DND-41 (cell line): ENCODE results near the gene KHDC4.

Experiments used
- ATAC-seq: fragments of 200-7000 bp; cut with Tn5 transposase; 3 replicates; pipeline ENCODE4 v1.9.1; 2021; ENCODE audit warnings: low read depth; ENCODE audit not compliant: insufficient read depth
- DNase-seq: peaks from one replicate; pipeline ENCODE4 v3.0.0-alpha.2; 2020
- H2AFZ ChIP-seq: 2 replicates; pipeline ENCODE4 v1.6.0; 2012; ENCODE audit warnings: low read depth, low read length
- H3K27ac ChIP-seq: 2 replicates; pipeline ENCODE4 v1.5.1; 2012; ENCODE audit warnings: low read length, inconsistent platforms
- H3K27me3 ChIP-seq: fragments of 200-600 bp; sonication (generic); 2 replicates; pipeline ENCODE4 v1.6.0; 2012; ENCODE audit warnings: low read length, mild to moderate bottlenecking, inconsistent platforms; ENCODE audit not compliant: insufficient read depth, poor library complexity
- H3K36me3 ChIP-seq: 2 replicates; pipeline ENCODE4 v1.5.1; 2012; ENCODE audit warnings: low read length, inconsistent platforms; ENCODE audit not compliant: insufficient read depth
- H3K4me1 ChIP-seq: 2 replicates; pipeline ENCODE4 v1.5.1; 2012; ENCODE audit warnings: mild to moderate bottlenecking, low read length; ENCODE audit not compliant: insufficient read depth
- H3K4me2 ChIP-seq: 2 replicates; pipeline ENCODE4 v1.6.0; 2012; ENCODE audit warnings: mild to moderate bottlenecking, moderate library complexity, low read length, inconsistent platforms; ENCODE audit not compliant: insufficient read depth
- H3K4me3 ChIP-seq, 2 experiments: fragments of 200-600 bp in 1 of 2; shearing (Covaris generic) in 1 of 2; 2 replicates each; pipeline ENCODE4 v1.5.1; 2012 to 2016; ENCODE audit warnings: inconsistent platforms in 2 of 2, low read length in 2 of 2, mild to moderate bottlenecking in 2 of 2, low read depth in 1 of 2, moderate library complexity in 1 of 2
- H3K79me2 ChIP-seq: 2 replicates; pipeline ENCODE4 v1.6.0; 2012; ENCODE audit warnings: low read length, inconsistent platforms; ENCODE audit not compliant: insufficient read depth
- H3K9ac ChIP-seq: 2 replicates; pipeline ENCODE4 v1.6.0; 2012; ENCODE audit warnings: low read depth, mild to moderate bottlenecking, inconsistent platforms, low read length, moderate library complexity
- H3K9me3 ChIP-seq: 2 replicates; pipeline ENCODE4 v1.5.1; 2012; ENCODE audit warnings: low read length, moderate library complexity, mild to moderate bottlenecking, inconsistent platforms; ENCODE audit not compliant: insufficient read depth, severe bottlenecking
- H4K20me1 ChIP-seq: 2 replicates; pipeline ENCODE4 v1.6.0; 2012; ENCODE audit warnings: low read length; ENCODE audit not compliant: insufficient read depth
- CTCF ChIP-seq: IDR thresholded peaks from 2 replicates; pipeline ENCODE4 v1.5.1; 2012; ENCODE audit warnings: borderline replicate concordance, low read length, moderate library complexity, mild to moderate bottlenecking; ENCODE audit not compliant: poor library complexity, severe bottlenecking; ENCODE audit errors: extremely low read depth
- EZH2 ChIP-seq: IDR thresholded peaks from 3 replicates; pipeline ENCODE4 v1.6.1; 2012; ENCODE audit warnings: borderline replicate concordance, low read depth, mild to moderate bottlenecking, moderate library complexity, low read length, inconsistent platforms; ENCODE audit not compliant: severe bottlenecking

Gene KHDC4

GRCh38 chr1:155960081-155960745 is 26.0 kb upstream of the KHDC4 start:
- H3K4me2 ChIP-seq = no peak overlapping the region
- TF ChIP-seq CTCF (no peak), EZH2 (no peak)
- H4K20me1 ChIP-seq = peaks cover 20% of the 10 kb centered on the region
- no peaks in the 10 kb centered on the region for H3K4me1 ChIP-seq
- H3K9ac ChIP-seq = no peak overlapping the region
- no peaks in the 10 kb centered on the region for H3K9me3 ChIP-seq
- no peaks in the 10 kb centered on the region for H3K27me3 ChIP-seq
- peaks cover 88% of the 10 kb centered on the region for H3K36me3 ChIP-seq
- H2AFZ ChIP-seq = no peak overlapping the region
- ATAC-seq (no peak), DNase-seq (no peak)
- H3K79me2 ChIP-seq = peaks cover 3% of the 10 kb centered on the region; the same call in 1 of the 2 replicates
- H3K27ac ChIP-seq = no peak overlapping the region
- H3K4me3 ChIP-seq = no peak overlapping the region

DNA sequence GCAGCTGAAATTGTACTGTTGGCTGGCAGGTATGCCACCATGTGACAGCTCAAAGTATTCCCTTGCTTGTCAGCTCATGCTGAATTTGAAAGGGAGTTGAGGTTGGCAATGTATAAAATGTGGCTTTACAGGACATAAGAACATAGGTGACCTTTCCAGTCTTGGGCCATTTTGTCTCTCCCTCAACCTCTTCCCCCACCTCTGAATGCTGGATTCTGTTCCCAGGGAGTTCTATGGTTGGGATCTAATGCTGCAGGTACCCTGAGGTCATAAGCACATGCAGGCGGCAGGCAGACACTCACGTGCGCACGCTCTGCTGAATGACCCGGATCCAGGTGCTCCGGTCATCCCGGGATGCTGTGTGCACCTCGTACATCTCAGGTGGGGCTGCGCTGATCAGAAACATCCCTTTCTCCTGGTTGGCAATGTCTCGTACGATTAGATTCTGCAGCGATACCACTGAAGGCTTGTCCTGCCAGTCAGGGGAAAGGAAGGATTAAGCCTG is 23.2 kb upstream of the KHDC4 start:
- no peak overlapping the region for H3K9ac ChIP-seq
- H3K27ac ChIP-seq = no peak overlapping the region
- ATAC-seq (no peak), DNase-seq (no peak)
- no peak overlapping the region for H2AFZ ChIP-seq
- no peaks in the 10 kb centered on the region; the same call in 1 of the 2 replicates for H3K79me2 ChIP-seq
- no peak for TF ChIP-seq CTCF
- TF ChIP-seq EZH2 = no peak
- H3K36me3 ChIP-seq = peaks cover 89% of the 10 kb centered on the region
- H4K20me1 ChIP-seq = peaks cover 14% of the 10 kb centered on the region
- no peak overlapping the region for H3K4me2 ChIP-seq
- H3K4me3 ChIP-seq = no peak overlapping the region
- no peaks in the 10 kb centered on the region for H3K9me3 ChIP-seq
- no peaks in the 10 kb centered on the region for H3K4me1 ChIP-seq
- no peaks in the 10 kb centered on the region for H3K27me3 ChIP-seq

DNA sequence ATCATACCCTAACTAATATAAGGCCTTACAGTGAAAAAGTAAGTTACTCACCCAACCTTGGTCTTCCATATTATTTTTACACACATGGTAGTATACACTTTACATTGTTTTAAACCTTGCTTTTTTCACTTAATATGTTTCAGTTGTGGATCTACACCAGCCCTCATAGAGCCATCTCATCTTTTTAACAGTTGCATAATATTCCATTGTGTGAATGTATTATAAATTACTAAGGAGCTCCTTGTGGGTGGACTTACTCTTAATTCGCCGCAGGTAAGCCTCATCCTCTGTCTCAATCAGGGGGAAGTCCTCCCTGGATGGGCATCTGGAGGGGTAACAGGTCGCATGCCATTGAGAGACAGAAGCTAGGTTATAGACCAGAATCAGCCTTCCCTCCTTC is 20.4 kb upstream of the KHDC4 start:
- no peak for DNase-seq
- H3K27me3 ChIP-seq = no peaks in the 10 kb centered on the region
- H3K9me3 ChIP-seq = no peaks in the 10 kb centered on the region
- no peak overlapping the region for H3K27ac ChIP-seq
- ATAC-seq = no peak
- H2AFZ ChIP-seq = no peak overlapping the region
- no peak overlapping the region for H3K9ac ChIP-seq
- TF ChIP-seq EZH2 (no peak), CTCF (no peak)
- H3K4me1 ChIP-seq = no peaks in the 10 kb centered on the region
- no peak overlapping the region for H3K4me3 ChIP-seq
- H3K4me2 ChIP-seq = no peak overlapping the region
- H3K36me3 ChIP-seq = peaks cover 89% of the 10 kb centered on the region
- H4K20me1 ChIP-seq = peaks cover 19% of the 10 kb centered on the region
- no peaks in the 10 kb centered on the region; the same call in 1 of the 2 replicates for H3K79me2 ChIP-seq
